DOHH2 (cell line): ENCODE data around the gene ATF6B.

Experiments used
- H3F3A ChIP-seq: fragments of 200-600 bp; sonication (generic), shearing (Covaris generic); 2 replicates; pipeline ENCODE4 v1.6.0; 2016; ENCODE audit warnings: antibody characterized with exemption, mild to moderate bottlenecking; ENCODE audit not compliant: control insufficient read depth, insufficient read depth
- H3K27ac ChIP-seq: fragments of 200-600 bp; sonication (generic); 2 replicates; pipeline ENCODE4 v1.5.1; 2014; ENCODE audit warnings: low read depth, mild to moderate bottlenecking, low read length, moderate library complexity
- H3K27me3 ChIP-seq: fragments of 200-600 bp; sonication (generic); 2 replicates; pipeline ENCODE4 v1.6.1; 2014; ENCODE audit warnings: mild to moderate bottlenecking, low read length, mixed read lengths; ENCODE audit not compliant: control insufficient read depth
- H3K36me3 ChIP-seq: fragments of 200-600 bp; sonication (generic); 2 replicates; pipeline ENCODE4 v1.6.1; 2014; ENCODE audit warnings: mild to moderate bottlenecking, low read length, moderate library complexity, mixed read lengths; ENCODE audit not compliant: control insufficient read depth
- H3K4me1 ChIP-seq: fragments of 200-600 bp; sonication (generic); 2 replicates; pipeline ENCODE4 v1.6.1; 2014; ENCODE audit warnings: mild to moderate bottlenecking, low read length, mixed read lengths; ENCODE audit not compliant: control insufficient read depth
- H3K4me2 ChIP-seq: fragments of 200-600 bp; sonication (generic); 2 replicates; pipeline ENCODE4 v1.6.0; 2014; ENCODE audit warnings: mild to moderate bottlenecking, low read length, moderate library complexity
- H3K4me3 ChIP-seq: fragments of 200-600 bp; sonication (generic); 2 replicates; pipeline ENCODE4 v1.5.1; 2014; ENCODE audit warnings: mild to moderate bottlenecking, low read length, mixed read lengths
- H3K79me2 ChIP-seq: fragments of 200-600 bp; sonication (generic); 2 replicates; pipeline ENCODE4 v1.6.1; 2014; ENCODE audit warnings: mild to moderate bottlenecking, low read length, mixed read lengths; ENCODE audit not compliant: control insufficient read depth
- H3K9me2 ChIP-seq: fragments of 200-600 bp; sonication (generic); replicated peaks from 2 replicates; pipeline ENCODE4 v1.6.1; 2014; ENCODE audit warnings: mild to moderate bottlenecking, low read length, mixed read lengths; ENCODE audit not compliant: control insufficient read depth
- H3K9me3 ChIP-seq: fragments of 200-600 bp; sonication (generic); 2 replicates; pipeline ENCODE4 v1.6.1; 2014; ENCODE audit warnings: antibody characterized with exemption, low read length, mixed read lengths; ENCODE audit not compliant: control insufficient read depth, insufficient read depth
- H4K20me1 ChIP-seq: fragments of 200-600 bp; sonication (generic); 2 replicates; pipeline ENCODE4 v1.6.0; 2014; ENCODE audit warnings: low read depth, mild to moderate bottlenecking, antibody characterized with exemption, low read length, moderate library complexity; ENCODE audit not compliant: control insufficient read depth, insufficient read depth
- EZH2phosphoT487 ChIP-seq: fragments of 200-600 bp; sonication (generic); IDR thresholded peaks from 2 replicates; pipeline ENCODE4 v1.6.1; 2017; ENCODE audit warnings: borderline replicate concordance, mild to moderate bottlenecking, antibody characterized with exemption, low read length, moderate library complexity, mixed read lengths
- TF ChIP-seq, protein P1 (sequence below): fragments of 200-600 bp; sonication (generic); IDR thresholded peaks from one replicate; pipeline ENCODE4 v1.5.1; 2014; ENCODE audit warnings: antibody characterized with exemption, mild to moderate bottlenecking, low read depth, low read length; ENCODE audit not compliant: poor library complexity, severe bottlenecking

ATF6B gene

DNA sequence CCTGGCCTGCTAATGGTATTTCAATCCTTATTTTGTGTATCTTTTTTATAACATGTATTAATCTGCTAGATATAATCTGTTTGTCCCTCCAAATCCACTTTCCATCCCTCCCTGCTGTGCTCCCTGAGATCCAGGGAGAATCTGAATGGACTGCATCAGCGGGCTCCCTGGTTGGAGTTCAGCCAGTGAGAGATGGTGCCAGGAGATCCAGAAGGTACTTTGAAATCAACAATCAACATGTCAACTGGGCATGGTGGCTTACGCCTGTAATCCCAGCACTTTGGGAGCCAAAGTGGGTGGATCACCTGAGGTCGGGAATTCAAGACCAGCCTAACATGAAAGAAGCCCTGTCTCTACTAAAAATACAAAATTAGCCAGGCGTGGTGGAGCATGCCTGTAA is 4.4 kb downstream of the ATF6B start:
- no peak overlapping the region for H3K27ac ChIP-seq
- no peak overlapping the region for H3K4me2 ChIP-seq
- H3K79me2 ChIP-seq, result peaks cover 30% of the 10 kb centered on the region
- 0 out of 2 replicates have a peak, but pooled peaks cover 6% of the 10 kb centered on the region for H4K20me1 ChIP-seq
- no peak overlapping the region for H3K4me3 ChIP-seq
- no peaks in the 10 kb centered on the region for H3K27me3 ChIP-seq
- no peaks in the 10 kb centered on the region for H3K9me2 ChIP-seq
- no peaks in the 10 kb centered on the region for H3K9me3 ChIP-seq
- peaks cover 68% of the 10 kb centered on the region for H3K36me3 ChIP-seq
- peaks cover 4% of the 10 kb centered on the region; the same call in 1 of the 2 replicates for H3F3A ChIP-seq
- no peak for TF ChIP-seq EZH2phosphoT487
- TF ChIP-seq, protein P1, sequence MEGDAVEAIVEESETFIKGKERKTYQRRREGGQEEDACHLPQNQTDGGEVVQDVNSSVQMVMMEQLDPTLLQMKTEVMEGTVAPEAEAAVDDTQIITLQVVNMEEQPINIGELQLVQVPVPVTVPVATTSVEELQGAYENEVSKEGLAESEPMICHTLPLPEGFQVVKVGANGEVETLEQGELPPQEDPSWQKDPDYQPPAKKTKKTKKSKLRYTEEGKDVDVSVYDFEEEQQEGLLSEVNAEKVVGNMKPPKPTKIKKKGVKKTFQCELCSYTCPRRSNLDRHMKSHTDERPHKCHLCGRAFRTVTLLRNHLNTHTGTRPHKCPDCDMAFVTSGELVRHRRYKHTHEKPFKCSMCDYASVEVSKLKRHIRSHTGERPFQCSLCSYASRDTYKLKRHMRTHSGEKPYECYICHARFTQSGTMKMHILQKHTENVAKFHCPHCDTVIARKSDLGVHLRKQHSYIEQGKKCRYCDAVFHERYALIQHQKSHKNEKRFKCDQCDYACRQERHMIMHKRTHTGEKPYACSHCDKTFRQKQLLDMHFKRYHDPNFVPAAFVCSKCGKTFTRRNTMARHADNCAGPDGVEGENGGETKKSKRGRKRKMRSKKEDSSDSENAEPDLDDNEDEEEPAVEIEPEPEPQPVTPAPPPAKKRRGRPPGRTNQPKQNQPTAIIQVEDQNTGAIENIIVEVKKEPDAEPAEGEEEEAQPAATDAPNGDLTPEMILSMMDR, result no peak
- H3K4me1 ChIP-seq, result peaks cover 21% of the 10 kb centered on the region

DNA sequence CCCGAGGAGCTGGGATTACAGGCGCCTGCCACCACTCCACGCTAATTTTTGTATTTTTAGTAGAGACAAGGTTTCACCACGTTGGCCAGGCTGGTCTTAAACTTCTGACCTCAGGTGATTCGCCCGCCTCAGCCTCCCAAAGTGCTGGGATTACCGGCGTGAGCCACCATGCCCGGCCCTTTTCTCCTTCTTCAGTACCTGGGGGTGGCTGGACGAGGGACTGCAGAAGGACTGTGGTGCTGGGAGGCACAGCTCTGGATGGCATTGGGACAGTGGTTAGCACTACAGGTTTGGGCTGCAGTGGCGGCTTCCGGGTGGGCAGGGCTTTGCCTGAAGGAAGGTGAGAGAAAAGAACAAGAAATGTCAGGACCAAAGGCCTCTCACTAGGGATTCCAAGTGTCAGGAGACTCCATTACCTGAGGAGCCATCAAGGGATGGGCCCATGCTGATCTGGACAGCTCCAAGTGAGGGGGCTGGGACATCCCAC is 7.4 kb downstream of the ATF6B start:
- Histone ChIP-seq H3K9me3 (no peaks in the 10 kb centered on the region), H3K27me3 (no peaks in the 10 kb centered on the region), H3K9me2 (no peaks in the 10 kb centered on the region), H3K79me2 (peaks cover 3% of the 10 kb centered on the region), H3K27ac (no peak overlapping the region), H3K4me1 (peaks cover 7% of the 10 kb centered on the region), H3K4me2 (no peak overlapping the region), H4K20me1 (0 out of 2 replicates have a peak, but pooled peaks cover 3% of the 10 kb centered on the region), H3K36me3 (peaks cover 75% of the 10 kb centered on the region), H3K4me3 (no peak overlapping the region), H3F3A (peaks cover 4% of the 10 kb centered on the region; the same call in 1 of the 2 replicates)
- no peak for TF ChIP-seq EZH2phosphoT487
- TF ChIP-seq, protein P1, result no peak

DNA sequence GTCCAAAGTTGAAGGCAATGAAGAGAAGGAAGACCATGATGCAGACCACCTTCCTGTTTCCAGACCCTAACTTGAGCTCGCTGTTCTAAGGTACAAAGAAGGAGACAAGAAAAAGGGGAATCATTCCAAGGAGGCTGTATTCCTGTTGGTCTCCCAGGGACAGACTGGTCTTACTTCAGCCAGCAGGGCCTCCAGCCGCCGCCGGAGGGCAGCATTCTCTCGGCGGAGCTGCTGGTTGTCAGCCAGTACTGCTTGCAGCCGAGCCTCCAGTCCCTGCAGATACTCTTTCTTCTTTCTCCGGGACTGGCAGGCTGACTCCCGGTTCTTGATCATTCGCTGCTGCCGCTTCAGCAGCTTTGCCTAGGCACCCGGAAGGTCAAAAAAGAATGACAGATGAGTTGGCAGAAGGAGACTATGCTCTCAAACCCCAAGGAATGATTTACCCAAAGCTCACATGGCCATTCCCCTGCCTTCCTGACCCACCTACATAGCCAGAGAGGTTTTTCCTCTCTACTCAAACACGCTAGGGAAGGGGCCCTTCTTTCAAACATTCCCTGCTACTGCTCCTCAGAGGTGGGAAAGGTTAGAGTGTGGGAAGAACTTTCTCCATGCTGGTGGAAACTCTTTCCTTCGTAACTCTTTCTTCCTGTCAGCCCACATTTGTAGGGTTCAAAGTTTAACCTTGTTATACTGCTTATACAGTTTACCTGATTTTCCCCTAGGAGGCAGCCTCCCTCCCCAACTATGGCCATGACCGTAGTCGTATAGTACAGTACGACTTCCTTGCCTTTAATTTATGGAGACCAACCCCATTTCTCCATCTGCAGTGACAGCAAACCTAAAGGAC is 9.0 kb downstream of the ATF6B start:
- no peak for TF ChIP-seq EZH2phosphoT487
- TF ChIP-seq, protein P1, result peak; percentile 85
- Histone ChIP-seq H3K79me2 (peaks cover 3% of the 10 kb centered on the region; the same call in 1 of the 2 replicates), H3K4me2 (0 out of 2 replicates have a peak overlapping the region, but pooled peaks have one; percentile 2), H3K9me2 (no peaks in the 10 kb centered on the region), H3K36me3 (peaks cover 66% of the 10 kb centered on the region), H3K27ac (0 out of 2 replicates have a peak overlapping the region, but pooled peaks have one; percentile 2), H3K4me1 (peaks cover 7% of the 10 kb centered on the region), H3K27me3 (no peaks in the 10 kb centered on the region), H3F3A (peaks cover 4% of the 10 kb centered on the region; the same call in 1 of the 2 replicates), H3K4me3 (no peak overlapping the region), H3K9me3 (no peaks in the 10 kb centered on the region), H4K20me1 (0 out of 2 replicates have a peak, but pooled peaks cover 3% of the 10 kb centered on the region)
